ENCODE measurements around the gene DNAH17. TPM values are rescaled to one million over a fixed set of nuclear protein-coding genes. Genes with fewer than 3 reads are reported as not detected.

The DNAH17 gene
- total and polyA plus RNA-seq, 2 of the 13 experiments (the other 11 are each of a cell fraction or from before 2014, with no cell fraction given) = 0.86 to 1.6 TPM

GRCh38 chr17:78601577-78602190 lies 24.5 kb upstream of the DNAH17 start (continued):
- peak; percentile 61; the same call in 1 of the 2 replicates for TF ChIP-seq ZNF687 (CRISPR knock-in tag; IDR thresholded peaks at IDR 0.05)
- no peak for TF ChIP-seq ZC3H13 (CRISPR knock-in tag; IDR thresholded peaks at IDR 0.05)
- no peak for TF ChIP-seq REXO4 (CRISPR knock-in tag; IDR thresholded peaks at IDR 0.05; ENCODE audit: borderline replicate concordance)
- peak; percentile 28; the same call in 1 of the 2 replicates for TF ChIP-seq MXD4 (CRISPR knock-in tag; IDR thresholded peaks at IDR 0.05)
- TF ChIP-seq ZFP36L2 (CRISPR knock-in tag; IDR thresholded peaks at IDR 0.05) = no peak
- TF ChIP-seq NCOR1 (IDR thresholded peaks at IDR 0.05; ENCODE audit: borderline replicate concordance, low read length) = peak; percentile 94; the same call in 1 of the 2 replicates
- no peak for TF ChIP-seq E2F5 (CRISPR knock-in tag; conservative IDR thresholded peaks at IDR 0.05)
- peak; percentile 63; the same call in 1 of the 2 replicates for TF ChIP-seq ZNF564 (CRISPR knock-in tag; IDR thresholded peaks at IDR 0.05)
- peak; percentile 92; the same call in 1 of the 2 replicates for TF ChIP-seq RELA (CRISPR knock-in tag; IDR thresholded peaks at IDR 0.05)
- TF ChIP-seq REL (CRISPR knock-in tag; conservative IDR thresholded peaks at IDR 0.05) = no peak
- peak; percentile 68; the same call in 1 of the 2 replicates for TF ChIP-seq GMEB1 (CRISPR knock-in tag; IDR thresholded peaks at IDR 0.05; ENCODE audit: borderline replicate concordance)
- TF ChIP-seq MED1 (CRISPR knock-in tag; IDR thresholded peaks at IDR 0.05) = peak; percentile 98
- no peak for TF ChIP-seq ZNF678 (CRISPR knock-in tag; IDR thresholded peaks at IDR 0.05)
- TF ChIP-seq ZNF543 (CRISPR knock-in tag; IDR thresholded peaks at IDR 0.05) = peak; percentile 64; the same call in 1 of the 2 replicates
- no peak for TF ChIP-seq XRCC5 (optimal IDR thresholded peaks at IDR 0.05; ENCODE audit: low read length)
- peak; percentile 60; the same call in 1 of the 2 replicates for TF ChIP-seq ZNF580 (CRISPR knock-in tag; IDR thresholded peaks at IDR 0.05; ENCODE audit: borderline replicate concordance, low read depth)
- peak; percentile 83 for TF ChIP-seq GFI1 (CRISPR knock-in tag; IDR thresholded peaks at IDR 0.05; ENCODE audit: borderline replicate concordance)
- TF ChIP-seq SKIL (CRISPR knock-in tag; IDR thresholded peaks at IDR 0.05; ENCODE audit: borderline replicate concordance) = peak; percentile 95
- TF ChIP-seq KLF15 (CRISPR knock-in tag; IDR thresholded peaks at IDR 0.05; ENCODE audit: borderline replicate concordance) = no peak; the same call in 1 of the 2 replicates
- no peak for TF ChIP-seq ZNF670 (CRISPR knock-in tag; IDR thresholded peaks at IDR 0.05; ENCODE audit: borderline replicate concordance)

All from HepG2 (cell line).